Subcutaneous adipose tissue (tissue), 4 donors: ENCODE results near the gene SNX24. TPM values are rescaled to one million over a fixed set of nuclear protein-coding genes. Genes with fewer than 3 reads are reported as not detected.

Experiments
- total RNA-seq, 4 donors: library from RNA; depleted of rRNA; stranded (reverse); fragments of >200 nt; gene quantifications; one replicate each; pipeline ENCODE4 v1.1.0, GENCODE V29; 2016
- TF ChIP-seq, protein P1 (sequence below): fragments of 450-650 bp; IDR thresholded peaks from one replicate; pipeline ENCODE4 v1.5.1; 2016; ENCODE audit warnings: low read depth, mild to moderate bottlenecking, control low read depth, antibody characterized with exemption, moderate library complexity

Gene SNX24
- total RNA-seq, 4 donors from 2014 or later = 5.8 to 33.9 (median 28.8) TPM

DNA sequence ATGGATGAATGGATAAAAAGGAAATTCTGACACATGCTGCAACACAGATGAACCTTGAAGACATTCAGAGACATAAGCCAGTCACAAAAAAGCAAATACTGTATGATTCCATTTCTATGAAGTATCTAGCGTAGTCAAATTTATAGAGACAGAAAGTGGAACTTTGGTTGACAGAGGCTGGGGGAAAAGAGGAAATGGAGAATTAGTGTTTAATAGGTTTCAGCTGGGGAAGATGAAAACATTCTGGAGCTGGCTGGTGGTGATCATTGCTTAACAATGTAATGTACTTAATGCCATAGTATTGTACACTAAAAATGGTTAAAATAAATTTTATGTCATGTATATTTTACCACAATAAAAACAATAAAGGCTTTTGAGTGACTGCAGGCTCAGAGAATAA is 166.9 kb downstream of the SNX24 start:
- TF ChIP-seq, protein P1, sequence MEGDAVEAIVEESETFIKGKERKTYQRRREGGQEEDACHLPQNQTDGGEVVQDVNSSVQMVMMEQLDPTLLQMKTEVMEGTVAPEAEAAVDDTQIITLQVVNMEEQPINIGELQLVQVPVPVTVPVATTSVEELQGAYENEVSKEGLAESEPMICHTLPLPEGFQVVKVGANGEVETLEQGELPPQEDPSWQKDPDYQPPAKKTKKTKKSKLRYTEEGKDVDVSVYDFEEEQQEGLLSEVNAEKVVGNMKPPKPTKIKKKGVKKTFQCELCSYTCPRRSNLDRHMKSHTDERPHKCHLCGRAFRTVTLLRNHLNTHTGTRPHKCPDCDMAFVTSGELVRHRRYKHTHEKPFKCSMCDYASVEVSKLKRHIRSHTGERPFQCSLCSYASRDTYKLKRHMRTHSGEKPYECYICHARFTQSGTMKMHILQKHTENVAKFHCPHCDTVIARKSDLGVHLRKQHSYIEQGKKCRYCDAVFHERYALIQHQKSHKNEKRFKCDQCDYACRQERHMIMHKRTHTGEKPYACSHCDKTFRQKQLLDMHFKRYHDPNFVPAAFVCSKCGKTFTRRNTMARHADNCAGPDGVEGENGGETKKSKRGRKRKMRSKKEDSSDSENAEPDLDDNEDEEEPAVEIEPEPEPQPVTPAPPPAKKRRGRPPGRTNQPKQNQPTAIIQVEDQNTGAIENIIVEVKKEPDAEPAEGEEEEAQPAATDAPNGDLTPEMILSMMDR = no peak

DNA sequence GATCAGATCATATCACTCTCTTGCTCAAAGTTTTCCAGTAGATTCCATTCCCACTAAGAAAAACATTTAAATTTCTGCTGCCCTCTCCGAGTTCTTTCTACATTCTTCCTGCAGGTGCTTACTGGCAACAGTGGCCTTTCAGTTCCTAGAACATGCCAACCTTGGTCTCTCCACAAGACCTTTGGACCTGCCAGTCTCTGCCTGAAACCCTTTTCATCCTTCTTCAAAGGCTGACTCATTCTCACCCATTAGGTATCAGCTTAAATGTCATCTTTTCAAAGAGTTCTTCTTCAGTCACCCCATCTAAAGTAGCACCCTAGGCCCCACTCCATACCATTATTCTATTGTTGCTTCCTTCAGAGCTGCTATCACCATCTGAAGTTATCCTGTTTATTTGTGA is 169.3 kb downstream of the SNX24 start:
- TF ChIP-seq, protein P1 = no peak

DNA sequence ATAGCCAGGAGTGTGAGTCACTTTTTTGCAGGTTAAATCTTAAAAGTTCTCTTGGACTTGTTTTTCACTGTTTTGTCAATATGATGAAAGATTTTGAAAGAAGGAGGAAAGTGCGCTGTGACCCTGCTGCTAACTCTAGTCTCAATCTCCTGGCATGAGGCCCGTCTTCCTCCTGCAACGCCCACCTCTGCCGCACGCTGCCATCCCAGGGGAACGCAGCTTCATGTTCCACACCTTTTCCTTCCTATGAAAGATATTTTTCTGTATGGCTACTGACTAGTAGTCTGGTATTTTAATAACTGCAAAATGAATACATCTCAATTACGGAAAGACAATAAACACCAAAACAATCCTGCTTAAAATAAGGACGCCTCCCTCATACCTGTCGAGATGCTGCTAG is 182.8 kb downstream of the SNX24 start:
- TF ChIP-seq, protein P1 = no peak

GRCh38 chr5:123033157-123033671 is 187.8 kb downstream of the SNX24 start:
- TF ChIP-seq, protein P1 = no peak

- TF ChIP-seq, protein P1 = no peak
These were observed 190.0 kb downstream of the SNX24 start for GRCh38 chr5:123035360-123035917.

DNA sequence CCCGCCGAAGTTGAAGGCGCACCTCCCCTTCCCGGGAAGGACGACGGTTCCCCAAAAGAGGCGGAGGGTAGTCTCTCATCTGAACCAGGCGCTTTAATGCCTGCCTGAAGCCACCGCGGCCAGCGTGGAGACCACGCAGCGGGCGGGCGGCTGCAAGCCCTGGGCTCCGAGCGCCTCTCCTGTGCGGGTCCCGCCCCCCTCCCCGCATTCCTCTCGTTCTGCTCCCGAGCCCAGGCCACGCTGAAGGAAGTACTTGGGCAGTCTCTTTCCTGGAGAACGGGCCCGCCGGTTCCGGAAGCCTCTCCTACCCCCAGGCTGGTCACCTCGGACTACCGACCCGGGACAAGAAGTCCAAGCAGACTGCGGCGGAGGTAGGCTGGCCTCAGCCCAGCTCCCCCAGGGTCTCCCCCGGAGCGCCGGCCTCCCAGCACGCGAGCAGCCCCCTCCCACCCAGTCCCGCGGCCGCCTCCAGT is 190.5 kb downstream of the SNX24 start:
- TF ChIP-seq, protein P1 = no peak

DNA sequence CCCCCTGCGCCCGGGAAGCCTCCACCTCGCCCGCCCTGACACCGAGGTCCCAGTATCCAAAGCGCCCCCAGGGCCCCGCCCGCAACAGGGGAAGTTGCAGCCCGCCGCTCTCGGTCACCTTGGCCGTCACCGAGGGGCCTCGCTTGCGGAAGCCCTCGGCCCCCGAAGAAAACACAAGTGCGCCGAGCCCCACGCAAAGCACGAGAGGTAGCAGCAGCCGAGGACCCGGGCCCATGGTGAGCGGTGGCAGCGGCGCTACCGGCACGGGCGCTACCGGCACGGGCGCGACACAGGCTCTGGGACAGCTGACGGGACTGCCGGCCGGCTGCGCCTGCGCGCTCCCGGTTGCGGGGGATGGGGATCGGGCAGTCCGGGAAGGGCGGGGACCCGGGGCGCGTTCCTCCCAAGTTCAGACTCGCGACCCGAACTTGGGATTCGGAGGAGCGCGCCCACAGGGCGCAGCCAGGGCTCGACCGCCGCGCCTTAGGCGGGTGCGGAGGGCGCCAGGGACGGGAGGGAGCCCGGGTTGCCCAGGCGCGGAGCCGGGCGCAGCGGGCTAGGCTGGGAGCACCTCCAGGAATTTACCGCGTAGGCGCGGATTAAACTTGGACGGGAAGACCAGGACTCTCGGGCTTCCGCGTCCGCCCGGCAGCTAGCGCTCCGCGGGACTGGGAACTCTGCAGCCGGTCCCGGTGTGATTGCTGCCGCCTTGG is 191.1 kb downstream of the SNX24 start, which contains the start of gene PPIC:
Gene PPIC, minus strand, starts transcription at position 335 of the 713 bp plus-strand sequence. Its CDS starts 100 bp downstream, at position 235.
- TF ChIP-seq, protein P1 = no peak
